OCI-LY1 (cell line): ENCODE data around the gene MIAT.

Experiments
- EZH2 ChIP-seq: fragments of 200-600 bp; sonication (generic), shearing (Covaris generic); IDR thresholded peaks from 2 replicates; pipeline ENCODE4 v1.8.0; 2017; ENCODE audit warnings: borderline replicate concordance, mixed run types, mild to moderate bottlenecking, antibody characterized with exemption, low read length, moderate library complexity, mixed read lengths
- TF ChIP-seq, protein P1 (sequence below): fragments of 200-600 bp; sonication (generic), shearing (Covaris generic); IDR thresholded peaks from 2 replicates; pipeline ENCODE4 v1.5.1; 2017; ENCODE audit warnings: mild to moderate bottlenecking, antibody characterized with exemption, low read length, moderate library complexity, mixed read lengths

DNA sequence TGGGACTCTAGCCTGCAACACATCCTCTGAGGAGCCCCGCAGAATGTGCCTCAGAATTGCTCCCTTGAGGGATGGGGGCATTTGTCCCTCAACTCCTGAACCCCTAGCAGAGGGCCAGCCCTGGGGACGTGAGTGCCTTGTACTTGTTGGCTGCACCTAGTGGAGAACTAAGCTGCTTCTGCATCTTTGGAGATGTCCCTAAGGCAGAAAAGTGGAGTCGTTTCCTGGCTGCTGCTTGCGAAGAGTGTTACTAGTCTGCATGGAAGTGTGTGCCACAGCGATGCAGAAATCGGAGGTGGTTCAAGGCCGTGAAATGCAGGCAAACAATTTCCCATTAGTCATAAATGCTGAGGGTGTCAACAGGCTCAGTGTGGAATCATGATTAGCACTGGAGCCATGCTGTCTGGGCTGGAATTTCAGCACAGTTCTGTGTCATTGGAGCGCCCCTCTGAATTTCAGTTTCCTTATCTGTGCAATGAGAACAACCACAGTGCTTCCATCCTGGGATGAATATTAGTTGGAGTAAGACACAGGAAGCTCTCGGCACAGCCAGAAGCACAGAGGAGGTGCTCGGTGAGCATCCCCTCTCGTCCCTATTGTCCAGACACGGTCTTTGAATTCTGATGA lies 56.5 kb downstream of the MIAT start:
- TF ChIP-seq, protein P1, sequence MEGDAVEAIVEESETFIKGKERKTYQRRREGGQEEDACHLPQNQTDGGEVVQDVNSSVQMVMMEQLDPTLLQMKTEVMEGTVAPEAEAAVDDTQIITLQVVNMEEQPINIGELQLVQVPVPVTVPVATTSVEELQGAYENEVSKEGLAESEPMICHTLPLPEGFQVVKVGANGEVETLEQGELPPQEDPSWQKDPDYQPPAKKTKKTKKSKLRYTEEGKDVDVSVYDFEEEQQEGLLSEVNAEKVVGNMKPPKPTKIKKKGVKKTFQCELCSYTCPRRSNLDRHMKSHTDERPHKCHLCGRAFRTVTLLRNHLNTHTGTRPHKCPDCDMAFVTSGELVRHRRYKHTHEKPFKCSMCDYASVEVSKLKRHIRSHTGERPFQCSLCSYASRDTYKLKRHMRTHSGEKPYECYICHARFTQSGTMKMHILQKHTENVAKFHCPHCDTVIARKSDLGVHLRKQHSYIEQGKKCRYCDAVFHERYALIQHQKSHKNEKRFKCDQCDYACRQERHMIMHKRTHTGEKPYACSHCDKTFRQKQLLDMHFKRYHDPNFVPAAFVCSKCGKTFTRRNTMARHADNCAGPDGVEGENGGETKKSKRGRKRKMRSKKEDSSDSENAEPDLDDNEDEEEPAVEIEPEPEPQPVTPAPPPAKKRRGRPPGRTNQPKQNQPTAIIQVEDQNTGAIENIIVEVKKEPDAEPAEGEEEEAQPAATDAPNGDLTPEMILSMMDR = no peak
- no peak for TF ChIP-seq EZH2
